GM13976 (cell line): ENCODE measurements around the gene MROH2A.

Source experiments
- DNase-seq: peaks from one replicate; pipeline ENCODE4 v3.0.0; 2012; ENCODE audit warnings: low spot score
- CTCF ChIP-seq: IDR thresholded peaks from 2 replicates; pipeline ENCODE4 v1.5.1; 2012; ENCODE audit warnings: borderline replicate concordance, mild to moderate bottlenecking; ENCODE audit not compliant: insufficient read depth; ENCODE audit errors: extremely low read depth, missing control alignments, control extremely low read depth
- in situ Hi-C: fragments of 300-500 bp; cut with MboI; formaldehyde crosslinking; loops from one replicate; pipeline ENCODE4 v1.12.0; 2022; ENCODE audit warnings: low sequenced_read_pairs, mixed read lengths, inconsistent platforms; ENCODE audit not compliant: unreplicated experiment

MROH2A gene

GRCh38 chr2:233838251-233838650 is 60.1 kb downstream of the MROH2A start:
- in situ Hi-C loops, result no loop called here
- no peak for DNase-seq
- no peak for TF ChIP-seq CTCF

GRCh38 chr2:233838726-233839446 is 60.8 kb downstream of the MROH2A start:
- in situ Hi-C loops, result no loop called here
- no peak for TF ChIP-seq CTCF
- no peak for DNase-seq

- no peak for DNase-seq
- TF ChIP-seq CTCF, result no peak
- in situ Hi-C loops, result no loop called here
Observed at GRCh38 chr2:233839447-233839820, 61.3 kb downstream of the MROH2A start.

- DNase-seq, result no peak
- no peak for TF ChIP-seq CTCF
- in situ Hi-C loops, result no loop called here
Observed at GRCh38 chr2:233840520-233840919, 62.4 kb downstream of the MROH2A start.

GRCh38 chr2:233841183-233841582 is 63.1 kb downstream of the MROH2A start:
- no peak for DNase-seq
- no peak for TF ChIP-seq CTCF
- in situ Hi-C loops, result no loop called here

- in situ Hi-C loops, result no loop called here
- DNase-seq, result no peak
- no peak for TF ChIP-seq CTCF
Observed at GRCh38 chr2:233844064-233844807, 66.1 kb downstream of the MROH2A start.
